GM21447 (cell line): Measurements from ENCODE around the gene C1orf226.
"Not testable (repeated sequence)": the region's sequence is repeated elsewhere in the genome, so short reads cannot be mapped to it uniquely, and the experiment has no call there.

ENCODE experiments used
- ATAC-seq: cut with Tn5 transposase; IDR thresholded peaks from one replicate; pipeline ENCODE4 v1.9.1; 2021; ENCODE audit not compliant: unreplicated experiment

The C1orf226 gene

GRCh38 chr1:162381383-162381782 lies at the start of gene C1orf226:
TSS of gene C1orf226 (plus strand) at chr1:162381728. CDS start at chr1:162381902, 174 bp downstream.
- no peak for ATAC-seq

DNA sequence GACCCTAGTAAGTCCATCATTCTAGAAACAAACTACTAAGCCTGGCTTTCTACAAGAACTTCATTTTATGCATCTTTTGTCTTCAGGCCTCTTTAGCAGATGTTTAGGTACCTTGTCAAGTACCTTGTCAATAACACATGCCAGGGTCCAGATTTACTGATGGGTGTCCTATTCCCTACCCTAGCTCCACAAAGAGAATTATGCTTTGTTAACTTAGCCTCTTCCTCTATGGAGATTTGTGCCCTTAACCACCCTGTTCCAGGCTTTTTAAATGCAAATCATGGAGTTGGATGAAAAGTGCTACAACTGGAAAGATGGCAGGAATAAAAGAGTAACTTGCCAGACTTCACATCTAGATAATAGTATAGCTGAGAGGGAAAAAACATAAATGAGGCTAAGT lies 47.5 kb upstream of the C1orf226 start:
- no peak for ATAC-seq

DNA sequence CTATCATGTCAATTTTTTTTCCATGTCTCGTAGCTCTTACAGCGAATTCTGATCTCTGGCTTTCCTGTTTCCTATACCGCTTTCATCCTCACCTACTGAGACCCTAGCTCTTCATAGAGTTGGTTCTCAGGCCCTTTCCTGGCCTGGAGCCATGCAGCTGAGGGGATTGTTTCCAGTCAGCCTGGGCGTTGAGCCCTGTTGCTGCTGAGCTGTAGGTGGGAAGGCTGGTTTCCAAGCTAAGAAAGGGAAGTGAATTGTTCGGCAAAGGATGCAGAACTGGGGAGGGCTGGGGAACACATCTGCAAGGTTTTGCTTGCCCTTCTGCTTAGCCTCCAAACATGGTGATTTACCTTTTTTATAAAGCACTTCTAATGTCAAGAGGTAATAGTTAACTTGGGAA lies 46.4 kb upstream of the C1orf226 start:
- ATAC-seq: no peak

DNA sequence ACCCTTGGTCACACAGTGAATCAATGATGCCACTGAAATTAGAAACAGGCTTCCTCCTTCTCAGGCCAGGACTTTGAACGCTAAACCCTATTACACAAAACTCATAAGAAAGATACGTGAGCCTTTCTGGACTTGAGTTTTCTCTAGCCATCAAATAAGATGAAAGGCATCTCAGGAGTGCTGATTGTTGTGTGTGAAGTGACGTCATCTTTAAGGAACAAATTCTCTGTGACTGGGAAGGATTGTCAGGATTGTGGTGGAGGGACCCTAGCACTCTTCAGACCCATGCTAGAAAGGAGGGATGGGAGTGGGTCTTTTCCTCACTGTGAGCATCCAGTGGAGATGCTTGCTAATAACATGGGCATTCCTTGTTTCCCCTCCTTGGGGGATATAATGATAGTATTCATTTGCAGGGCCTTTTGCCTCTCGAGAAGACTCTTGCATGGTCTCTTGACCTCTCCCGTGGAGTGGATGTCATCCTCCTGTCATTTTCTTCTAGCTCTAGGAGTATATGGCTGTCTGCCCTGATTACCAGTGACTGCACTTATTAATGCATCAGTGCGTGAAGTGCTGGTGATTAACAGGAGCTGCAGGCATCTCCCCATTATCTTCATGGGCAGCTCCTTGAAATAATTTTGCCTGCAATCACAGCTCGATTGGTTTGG lies 44.8 kb upstream of the C1orf226 start:
- no peak for ATAC-seq

DNA sequence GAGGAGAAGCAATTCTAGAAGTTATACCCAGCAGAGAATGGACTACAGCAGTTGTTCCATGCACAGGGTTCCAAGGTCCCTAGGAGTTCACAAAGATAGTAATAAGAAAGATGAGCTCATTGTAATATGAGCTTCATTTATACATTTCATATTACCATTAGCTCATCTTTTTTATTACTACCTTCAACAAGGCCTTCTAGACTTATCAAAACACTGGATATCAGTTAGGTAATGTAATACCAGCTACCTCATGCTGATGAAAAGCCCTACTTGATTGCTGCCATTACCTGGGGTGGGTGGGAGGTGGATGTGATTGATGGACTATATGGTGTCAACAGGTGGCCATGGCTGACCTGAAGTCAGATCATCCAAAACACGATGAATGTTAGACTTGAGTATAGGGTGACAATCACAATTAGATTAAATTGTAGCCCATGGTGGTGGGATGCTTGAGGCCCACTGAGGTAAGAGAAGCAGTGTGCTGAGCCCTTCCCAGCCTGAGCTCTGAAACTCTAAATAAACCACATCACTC lies 39.0 kb upstream of the C1orf226 start:
- ATAC-seq: no peak

DNA sequence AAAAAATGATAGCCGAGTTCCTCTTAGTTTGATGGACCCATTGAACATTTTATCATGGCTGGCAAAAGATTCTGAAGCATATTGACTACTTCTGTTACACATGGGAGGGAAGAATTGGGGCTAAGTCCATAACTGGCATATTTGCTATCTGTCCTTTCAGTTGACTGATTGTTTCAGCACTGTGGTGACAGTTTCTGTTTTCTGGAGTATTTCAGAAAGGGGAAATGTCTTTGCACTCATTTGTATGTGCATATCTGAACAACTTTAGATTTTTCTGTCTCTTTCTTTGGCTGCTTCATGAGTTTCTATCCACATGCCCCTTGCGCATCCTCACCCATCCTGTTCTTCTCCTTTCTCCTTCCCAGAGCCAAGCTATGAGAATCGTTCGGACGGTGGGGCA lies 38.1 kb upstream of the C1orf226 start:
- ATAC-seq: no peak

GRCh38 chr1:162347281-162347680 lies 34.2 kb upstream of the C1orf226 start:
- no peak for ATAC-seq

- ATAC-seq: no peak
These were observed 31.7 kb upstream of the C1orf226 start for GRCh38 chr1:162349635-162350330.

GRCh38 chr1:162351246-162351842 lies 30.2 kb upstream of the C1orf226 start:
- no peak for ATAC-seq

DNA sequence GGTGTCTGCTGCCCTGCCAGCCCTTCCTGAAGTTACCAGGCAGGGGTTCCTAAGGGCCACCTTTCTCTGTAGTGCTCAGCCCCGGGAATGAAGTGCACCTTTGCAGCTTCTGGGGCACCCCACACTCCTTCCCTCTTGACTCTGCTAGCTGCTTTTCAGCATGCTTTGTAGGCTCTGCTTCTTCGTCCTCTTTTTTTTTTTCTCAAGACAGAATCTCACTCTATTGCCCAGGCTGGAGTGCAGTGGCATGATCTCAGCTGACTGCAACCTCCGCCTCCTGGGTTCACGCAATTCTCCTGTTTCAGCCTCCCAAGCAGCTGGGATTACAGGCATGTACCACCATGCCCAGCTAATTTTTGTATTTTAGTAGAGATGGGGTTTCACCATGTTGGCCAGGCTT lies 29.7 kb upstream of the C1orf226 start:
- ATAC-seq: not testable (repeated sequence)

- ATAC-seq: no peak
These were observed 28.4 kb upstream of the C1orf226 start for GRCh38 chr1:162353078-162353477.

GRCh38 chr1:162353702-162354101 lies 27.8 kb upstream of the C1orf226 start:
- no peak for ATAC-seq

DNA sequence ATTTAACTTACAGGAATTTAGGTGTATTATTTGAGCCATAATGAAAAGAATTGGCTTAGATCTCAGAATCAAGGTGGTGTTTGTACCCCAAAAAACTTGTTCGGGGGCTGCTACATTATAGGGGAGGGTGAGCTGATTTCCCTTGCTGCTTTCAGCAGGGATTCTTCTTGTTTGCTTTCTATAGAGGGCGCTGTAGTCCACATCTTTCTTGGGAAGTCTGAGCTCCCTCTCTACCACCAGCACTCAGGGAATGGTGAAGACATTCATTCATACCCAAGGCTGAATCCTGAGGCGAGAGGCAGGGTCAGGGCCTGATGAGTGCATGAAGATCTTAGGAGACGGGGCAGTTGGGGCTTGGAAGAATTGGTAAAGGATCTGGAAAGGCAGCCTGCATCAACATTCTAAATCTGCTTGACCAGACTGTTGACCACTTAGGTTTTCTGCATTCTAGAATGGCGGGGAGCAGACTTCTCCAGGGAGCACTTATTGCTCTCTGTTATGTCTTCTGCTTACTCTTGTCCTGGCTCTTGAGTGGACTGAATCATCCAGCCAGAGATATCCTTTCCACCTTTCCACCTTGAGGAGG lies 23.8 kb upstream of the C1orf226 start:
- ATAC-seq: no peak

GRCh38 chr1:162358928-162359327 lies 22.6 kb upstream of the C1orf226 start:
- no peak for ATAC-seq

GRCh38 chr1:162359523-162360236 lies 21.8 kb upstream of the C1orf226 start:
- no peak for ATAC-seq

DNA sequence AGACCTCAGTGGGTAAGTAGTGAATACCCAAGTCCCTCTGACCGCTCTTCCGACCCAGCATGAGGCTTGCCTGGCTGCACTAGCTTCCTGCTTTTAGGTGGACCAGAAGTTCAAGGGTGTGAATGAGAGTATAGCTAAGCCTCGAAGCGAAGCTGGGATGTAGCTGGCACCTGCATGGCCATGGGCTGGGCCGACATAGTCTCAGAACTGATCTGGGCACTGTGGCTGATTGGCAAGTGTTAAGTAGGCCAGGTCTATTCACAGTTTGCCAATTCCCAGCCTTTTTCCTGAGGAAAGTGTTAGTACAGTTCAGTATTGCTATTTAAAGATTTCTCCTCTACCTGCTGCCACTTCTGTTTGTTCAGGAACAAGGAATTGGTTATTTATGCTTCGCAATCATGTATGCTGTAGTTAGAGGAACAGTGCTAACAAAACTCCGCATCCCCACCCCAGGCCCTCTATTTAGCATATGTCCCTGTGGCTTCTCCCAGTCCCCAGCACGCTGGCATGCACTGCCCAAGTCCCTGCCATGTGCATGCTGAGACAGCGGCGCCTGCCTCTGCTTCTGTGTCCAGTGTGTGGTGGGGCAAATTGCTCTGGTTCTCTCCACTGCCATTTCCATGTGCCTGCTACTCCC lies 21.2 kb upstream of the C1orf226 start:
- ATAC-seq: no peak

GRCh38 chr1:162360874-162361260 lies 20.7 kb upstream of the C1orf226 start:
- ATAC-seq: no peak

- peak; percentile 36 for ATAC-seq
These were observed 20.2 kb upstream of the C1orf226 start for GRCh38 chr1:162361349-162361748.

- no peak for ATAC-seq
These were observed 17.7 kb upstream of the C1orf226 start for GRCh38 chr1:162363823-162364222.

GRCh38 chr1:162364498-162364897 lies 17.0 kb upstream of the C1orf226 start:
- no peak for ATAC-seq
